Measurements from ENCODE around the gene CAV2.

DNA sequence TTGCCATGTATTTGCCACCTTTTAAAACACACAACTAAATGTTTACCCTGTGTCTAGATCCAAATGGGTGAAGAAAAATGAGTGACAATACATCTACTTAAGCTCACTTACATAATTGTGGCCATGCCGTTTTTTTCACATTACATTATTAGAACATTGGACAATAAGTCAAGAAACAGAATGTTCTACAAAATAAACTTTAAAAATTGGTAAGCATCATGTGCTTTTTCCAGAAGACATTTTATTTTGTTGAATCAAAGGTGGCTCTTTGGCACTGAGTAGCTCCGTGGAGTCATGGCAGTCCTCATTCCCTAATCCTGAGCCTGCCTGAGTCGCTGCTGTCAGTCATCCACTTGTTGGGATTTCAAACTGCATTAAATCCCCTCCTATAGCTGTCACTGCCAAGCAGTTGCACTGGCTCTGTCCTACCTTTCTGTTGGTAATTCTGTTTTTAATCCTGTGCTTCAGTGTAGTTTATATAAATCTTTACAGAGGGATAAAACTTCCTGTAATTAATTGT is 57.6 kb downstream of the CAV2 start:
- no peak for TF ChIP-seq POLR2AphosphoS5 (IDR thresholded peaks at IDR 0.05)
- TF ChIP-seq EP300 (IDR thresholded peaks at IDR 0.05) = no peak
- TF ChIP-seq, protein P1, sequence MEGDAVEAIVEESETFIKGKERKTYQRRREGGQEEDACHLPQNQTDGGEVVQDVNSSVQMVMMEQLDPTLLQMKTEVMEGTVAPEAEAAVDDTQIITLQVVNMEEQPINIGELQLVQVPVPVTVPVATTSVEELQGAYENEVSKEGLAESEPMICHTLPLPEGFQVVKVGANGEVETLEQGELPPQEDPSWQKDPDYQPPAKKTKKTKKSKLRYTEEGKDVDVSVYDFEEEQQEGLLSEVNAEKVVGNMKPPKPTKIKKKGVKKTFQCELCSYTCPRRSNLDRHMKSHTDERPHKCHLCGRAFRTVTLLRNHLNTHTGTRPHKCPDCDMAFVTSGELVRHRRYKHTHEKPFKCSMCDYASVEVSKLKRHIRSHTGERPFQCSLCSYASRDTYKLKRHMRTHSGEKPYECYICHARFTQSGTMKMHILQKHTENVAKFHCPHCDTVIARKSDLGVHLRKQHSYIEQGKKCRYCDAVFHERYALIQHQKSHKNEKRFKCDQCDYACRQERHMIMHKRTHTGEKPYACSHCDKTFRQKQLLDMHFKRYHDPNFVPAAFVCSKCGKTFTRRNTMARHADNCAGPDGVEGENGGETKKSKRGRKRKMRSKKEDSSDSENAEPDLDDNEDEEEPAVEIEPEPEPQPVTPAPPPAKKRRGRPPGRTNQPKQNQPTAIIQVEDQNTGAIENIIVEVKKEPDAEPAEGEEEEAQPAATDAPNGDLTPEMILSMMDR (IDR thresholded peaks at IDR 0.05) = no peak

Measured in upper lobe of left lung (tissue), 4 donors.